HG02970 (cell line): Measurements from ENCODE around the gene MALSU1.

ENCODE experiments used
- ATAC-seq: cut with Tn5 transposase; IDR thresholded peaks from one replicate; pipeline ENCODE4 v1.9.1; 2021; ENCODE audit warnings: mild to moderate bottlenecking, moderate library complexity, moderate number of reproducible peaks; ENCODE audit not compliant: unreplicated experiment, low FRiP score

Gene MALSU1

GRCh38 chr7:23357190-23358093 lies 58.3 kb downstream of the MALSU1 start:
- ATAC-seq, result no peak

DNA sequence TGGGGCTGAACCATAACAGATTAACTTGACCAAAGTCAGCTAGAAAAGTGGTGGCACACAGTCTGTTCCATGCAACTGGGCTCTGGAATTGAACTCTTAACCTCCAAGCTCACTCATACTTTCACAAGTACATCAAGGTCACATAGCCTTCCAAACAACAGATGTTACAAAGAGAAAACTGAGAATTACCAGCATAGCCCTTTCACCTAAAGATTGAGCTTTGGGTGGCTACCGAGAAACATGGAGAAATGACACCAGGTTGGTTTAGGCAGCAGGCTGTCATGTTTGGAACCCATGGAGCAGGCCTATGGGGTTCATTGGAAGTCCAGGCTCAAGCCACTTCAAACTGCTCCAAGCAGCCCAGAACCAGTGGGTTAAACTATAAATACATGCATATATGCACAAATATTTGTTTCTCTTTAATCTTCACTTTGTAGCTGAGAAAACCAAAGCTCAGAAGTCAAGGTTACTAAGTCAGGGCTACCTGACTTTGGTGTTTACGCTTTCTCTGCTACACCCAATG lies 59.1 kb downstream of the MALSU1 start:
- no peak for ATAC-seq
